Esophagus muscularis mucosa (tissue), 3 donors: ENCODE results near the gene PRRX1.

ENCODE experiments used
- CTCF ChIP-seq, 3 experiments: fragments of 200-600 bp in 2 of 3; fragments of 450-650 bp in 1 of 3; sonication (generic) in 2 of 3; IDR thresholded peaks; one replicate each; pipeline ENCODE4 v1.5.1; 2017 to 2019; ENCODE audit warnings: antibody characterized with exemption in 3 of 3, mild to moderate bottlenecking in 2 of 3, moderate library complexity in 1 of 3
- POLR2A ChIP-seq: fragments of 450-650 bp; IDR thresholded peaks from one replicate; pipeline ENCODE4 v1.6.1; 2017; ENCODE audit warnings: antibody characterized with exemption, moderate library complexity, mild to moderate bottlenecking, low read depth

DNA sequence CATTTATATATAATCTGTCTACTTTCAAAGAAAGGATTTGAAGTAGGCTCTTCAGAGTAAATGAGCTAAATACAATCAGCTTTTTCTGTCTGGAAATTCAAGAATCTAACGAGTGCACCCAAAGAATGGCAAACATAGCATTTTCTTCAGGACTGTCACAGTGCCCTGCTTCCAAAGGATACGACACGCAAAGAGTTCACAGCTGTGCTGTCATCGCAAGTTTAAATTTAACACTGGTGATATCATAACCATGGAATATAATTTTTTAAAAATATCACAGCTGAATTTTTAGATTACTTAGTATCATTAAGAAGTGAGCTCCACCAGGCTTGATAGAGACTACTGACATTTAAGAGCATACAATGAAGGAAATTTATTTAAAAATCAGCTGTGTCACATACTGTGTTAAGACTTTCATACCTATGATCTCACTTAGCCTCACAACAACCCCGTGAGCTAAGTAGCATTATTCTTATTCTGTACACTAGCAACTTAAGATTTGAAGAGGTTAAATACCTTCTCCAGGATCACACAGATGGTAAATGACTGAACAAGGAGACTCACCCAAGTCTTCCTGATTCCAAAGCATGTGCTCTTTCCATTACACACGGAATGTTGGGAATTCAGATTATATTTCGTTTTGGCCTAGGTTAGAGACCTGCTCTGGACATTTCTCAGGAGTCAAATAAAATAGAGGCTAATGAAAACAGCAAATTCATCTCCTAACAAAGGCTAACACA is 46.2 kb upstream of the PRRX1 start:
- TF ChIP-seq CTCF (IDR thresholded peaks at IDR 0.05) (no peak), POLR2A (no peak)
